GM21367 (cell line): ENCODE results near the gene SLPI.

Experiments
- ATAC-seq: cut with Tn5 transposase; IDR thresholded peaks from one replicate; pipeline ENCODE4 v1.9.1; 2021; ENCODE audit not compliant: unreplicated experiment

Gene SLPI

GRCh38 chr20:45218636-45219035 is 35.7 kb downstream of the SLPI start:
- no peak for ATAC-seq

- no peak for ATAC-seq
Measured at GRCh38 chr20:45218124-45218523, 36.2 kb downstream of the SLPI start.

GRCh38 chr20:45212836-45213235 is 41.5 kb downstream of the SLPI start:
- no peak for ATAC-seq

GRCh38 chr20:45211569-45212474 is 42.5 kb downstream of the SLPI start:
- no peak for ATAC-seq

GRCh38 chr20:45209924-45210323 is 44.4 kb downstream of the SLPI start:
- no peak for ATAC-seq

GRCh38 chr20:45206725-45207124 is 47.6 kb downstream of the SLPI start, which contains the start of gene SEMG1:
TSS of gene SEMG1 (plus strand) at chr20:45207033. CDS start at chr20:45207054, 21 bp downstream.
- no peak for ATAC-seq
